ENCODE data around the gene PDGFD. TPM values are rescaled to one million over a fixed set of nuclear protein-coding genes. Genes with fewer than 3 reads are reported as not detected.
"Not testable (repeated sequence)": the region's sequence is repeated elsewhere in the genome, so short reads cannot be mapped to it uniquely, and the experiment has no call there.

Gene PDGFD
- total RNA-seq, 2 donors from 2014 or later: not detected

- DNase-seq (ENCODE audit: low spot score in 2 of 2) (no peak), ATAC-seq (no peak)
- Mint-ChIP-seq H3K36me3 (no peaks in the 10 kb centered on the region), H3K9me3 (no peaks in the 10 kb centered on the region), H3K27ac (no peak overlapping the region)
Observed at GRCh38 chr11:104051778-104052177, 112.2 kb downstream of the PDGFD start.

GRCh38 chr11:104049116-104049515 lies 114.8 kb downstream of the PDGFD start:
- peaks cover 0 to 5% of the 10 kb centered on the region in 2 donors for H3K9me3 Mint-ChIP-seq
- H3K27ac Mint-ChIP-seq: no peak overlapping the region
- DNase-seq (ENCODE audit: low spot score in 2 of 2) (no peak), ATAC-seq (no peak)
- no peaks in the 10 kb centered on the region for H3K36me3 Mint-ChIP-seq

- not testable (repeated sequence) for DNase-seq (ENCODE audit: low spot score in 2 of 2); ATAC-seq; H3K36me3 Mint-ChIP-seq; H3K9me3 Mint-ChIP-seq; H3K27ac Mint-ChIP-seq
Observed at GRCh38 chr11:104046858-104047257, 117.1 kb downstream of the PDGFD start.

- ATAC-seq: no peak
- Mint-ChIP-seq H3K36me3 (no peaks in the 10 kb centered on the region), H3K9me3 (peaks cover 0 to 5% of the 10 kb centered on the region in 2 donors), H3K27ac (no peak overlapping the region)
- no peak for DNase-seq (ENCODE audit: low spot score in 2 of 2)
Observed at GRCh38 chr11:104046331-104046730, 117.6 kb downstream of the PDGFD start.

GRCh38 chr11:104043678-104044239 lies 120.2 kb downstream of the PDGFD start:
- Mint-ChIP-seq H3K9me3 (peaks cover 0 to 5% of the 10 kb centered on the region in 2 donors), H3K36me3 (no peaks in the 10 kb centered on the region), H3K27ac (no peak overlapping the region)
- ATAC-seq (no peak), DNase-seq (ENCODE audit: low spot score in 2 of 2) (no peak)

GRCh38 chr11:104043142-104043541 lies 120.8 kb downstream of the PDGFD start:
- no peaks in the 10 kb centered on the region for H3K36me3 Mint-ChIP-seq
- ATAC-seq (no peak), DNase-seq (ENCODE audit: low spot score in 2 of 2) (no peak)
- H3K27ac Mint-ChIP-seq: no peak overlapping the region
- peaks cover 0 to 5% of the 10 kb centered on the region in 2 donors for H3K9me3 Mint-ChIP-seq

GRCh38 chr11:104041792-104042191 lies 122.2 kb downstream of the PDGFD start:
- peaks cover 0 to 10% of the 10 kb centered on the region in 2 donors for H3K9me3 Mint-ChIP-seq
- no peak overlapping the region for H3K27ac Mint-ChIP-seq
- H3K36me3 Mint-ChIP-seq: no peaks in the 10 kb centered on the region
- DNase-seq (ENCODE audit: low spot score in 2 of 2): no peak
- no peak for ATAC-seq

- ATAC-seq (no peak), DNase-seq (ENCODE audit: low spot score in 2 of 2) (no peak)
- Mint-ChIP-seq H3K9me3 (peaks cover 5 to 6% of the 10 kb centered on the region in 2 donors), H3K27ac (no peak overlapping the region), H3K36me3 (no peaks in the 10 kb centered on the region)
Observed at GRCh38 chr11:104036995-104037394, 127.0 kb downstream of the PDGFD start.

GRCh38 chr11:104036588-104036987 lies 127.4 kb downstream of the PDGFD start, which contains the start of gene DDI1:
Gene DDI1 (plus strand): TSS chr11:104036640. CDS start chr11:104036823, 183 bp downstream.
- H3K9me3 Mint-ChIP-seq: peaks cover 5 to 6% of the 10 kb centered on the region in 2 donors
- DNase-seq (ENCODE audit: low spot score in 2 of 2) (no peak), ATAC-seq (no peak)
- no peaks in the 10 kb centered on the region for H3K36me3 Mint-ChIP-seq
- H3K27ac Mint-ChIP-seq: no peak within 1 kb of the TSS

GRCh38 chr11:104033561-104033960 lies 130.4 kb downstream of the PDGFD start:
- Mint-ChIP-seq H3K9me3 (peaks cover 5 to 6% of the 10 kb centered on the region in 2 donors), H3K36me3 (no peaks in the 10 kb centered on the region), H3K27ac (no peak overlapping the region)
- DNase-seq (ENCODE audit: low spot score in 2 of 2) (no peak), ATAC-seq (no peak)

- Mint-ChIP-seq H3K9me3 (peaks cover 5 to 6% of the 10 kb centered on the region in 2 donors), H3K27ac (no peak overlapping the region), H3K36me3 (no peaks in the 10 kb centered on the region)
- ATAC-seq (no peak), DNase-seq (ENCODE audit: low spot score in 2 of 2) (no peak)
Observed at GRCh38 chr11:104033134-104033533, 130.8 kb downstream of the PDGFD start.

GRCh38 chr11:104028476-104029263 lies 135.3 kb downstream of the PDGFD start:
- no peaks in the 10 kb centered on the region for H3K36me3 Mint-ChIP-seq
- H3K9me3 Mint-ChIP-seq: no peaks in the 10 kb centered on the region
- ATAC-seq (no peak), DNase-seq (ENCODE audit: low spot score in 2 of 2) (no peak)
- H3K27ac Mint-ChIP-seq: no peak overlapping the region

- Mint-ChIP-seq H3K9me3 (no peaks in the 10 kb centered on the region), H3K36me3 (no peaks in the 10 kb centered on the region), H3K27ac (no peak overlapping the region)
- DNase-seq (ENCODE audit: low spot score in 2 of 2) (no peak), ATAC-seq (no peak)
Observed at GRCh38 chr11:104024572-104024971, 139.4 kb downstream of the PDGFD start.

- H3K9me3 Mint-ChIP-seq: peaks cover 0 to 4% of the 10 kb centered on the region in 2 donors
- ATAC-seq (peak in 1 of 2 donors; percentile 40), DNase-seq (ENCODE audit: low spot score in 2 of 2) (no peak)
- no peaks in the 10 kb centered on the region for H3K36me3 Mint-ChIP-seq
- no peak overlapping the region for H3K27ac Mint-ChIP-seq
Observed at GRCh38 chr11:104015649-104016415, 148.1 kb downstream of the PDGFD start.

- no peaks in the 10 kb centered on the region for H3K36me3 Mint-ChIP-seq
- no peak for ATAC-seq
- H3K27ac Mint-ChIP-seq: no peak overlapping the region
- no peak for DNase-seq (ENCODE audit: low spot score in 2 of 2)
- peaks cover 0 to 4% of the 10 kb centered on the region in 2 donors for H3K9me3 Mint-ChIP-seq
Observed at GRCh38 chr11:104011044-104011443, 152.9 kb downstream of the PDGFD start.

- no peak for DNase-seq (ENCODE audit: low spot score in 2 of 2)
- peaks cover 0 to 4% of the 10 kb centered on the region in 2 donors for H3K9me3 Mint-ChIP-seq
- H3K36me3 Mint-ChIP-seq: no peaks in the 10 kb centered on the region
- ATAC-seq: no peak
- H3K27ac Mint-ChIP-seq: no peak overlapping the region
Observed at GRCh38 chr11:104009744-104010143, 154.2 kb downstream of the PDGFD start.

GRCh38 chr11:104005234-104005855 lies 158.6 kb downstream of the PDGFD start:
- Mint-ChIP-seq H3K27ac (no peak overlapping the region), H3K9me3 (no peaks in the 10 kb centered on the region), H3K36me3 (no peaks in the 10 kb centered on the region)
- no peak for ATAC-seq
- no peak for DNase-seq (ENCODE audit: low spot score in 2 of 2)
